ENCODE results near the gene PLEKHA7.
A peak's percentile ranks its signal among the peaks of the same experiment; 100 is the strongest.

The PLEKHA7 gene

DNA sequence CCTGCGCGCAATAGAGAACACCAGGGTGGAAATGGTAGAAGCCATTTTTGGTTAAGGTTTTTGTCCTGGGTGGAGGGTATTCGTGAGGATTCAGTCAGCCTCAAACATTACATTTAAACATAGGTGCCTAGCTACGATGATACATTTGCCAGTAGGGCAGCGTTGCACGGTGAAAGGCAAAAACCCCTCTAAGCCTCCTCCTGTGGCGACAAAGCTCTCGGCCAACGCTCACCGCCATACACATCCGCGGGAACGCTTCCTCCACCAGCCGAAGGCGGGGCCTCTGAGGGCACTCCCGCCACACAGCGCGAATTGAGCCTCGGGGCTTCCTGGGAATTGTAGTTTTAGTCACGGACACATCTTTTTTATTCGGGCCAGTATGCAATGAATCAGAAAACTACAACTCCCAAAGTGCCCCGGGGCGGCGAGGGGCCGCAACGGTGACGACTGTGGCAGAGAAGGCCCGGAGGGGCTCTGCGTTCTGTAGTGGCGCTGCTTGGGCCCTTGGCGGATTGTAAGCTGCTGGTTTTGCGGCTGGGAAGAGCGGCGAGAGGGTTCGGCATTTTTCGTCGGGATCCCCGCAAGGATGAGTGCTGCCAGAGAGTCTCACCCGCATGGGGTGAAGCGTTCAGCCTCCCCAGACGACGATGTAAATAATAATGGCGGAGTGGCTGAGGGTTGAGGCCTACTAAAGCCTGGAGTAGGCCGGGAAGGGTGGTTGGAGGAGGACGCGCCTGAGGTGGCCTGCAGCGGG is 275.8 kb downstream of the PLEKHA7 start, which contains the start of gene C11orf58:
Gene C11orf58 (plus strand): TSS at position 455 of the 754 bp plus-strand sequence. CDS start 132 bp downstream, at position 587.
- peak; percentile 90 for DNase-seq (ENCODE audit: low spot score)

DNA sequence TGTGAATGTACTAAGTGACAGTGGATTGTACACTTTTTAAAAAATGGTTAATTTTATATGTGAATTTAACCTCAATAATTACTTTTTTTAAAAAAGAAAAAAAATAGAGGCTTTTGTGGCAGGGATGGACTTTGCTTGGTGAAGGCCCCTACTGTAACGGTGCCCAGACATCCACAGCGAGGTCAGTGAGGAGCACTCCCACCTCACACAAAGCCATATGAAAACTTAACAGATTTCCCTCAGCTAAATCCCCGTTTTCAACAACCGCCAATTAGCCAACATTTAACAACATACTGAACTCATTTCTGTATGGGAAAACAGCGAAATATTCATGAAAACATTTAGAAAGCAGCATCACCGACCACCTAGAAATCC is 276.4 kb downstream of the PLEKHA7 start:
- peak; percentile 40 for DNase-seq (ENCODE audit: low spot score)

All from D341Med (cell line).